Fibroblast of gingiva (primary cell): ENCODE measurements around the gene JPH4.

Source experiments
- DNase-seq: peaks from one replicate; pipeline ENCODE4 v3.0.0-alpha.2; 2011; ENCODE audit warnings: low read depth

JPH4 gene

GRCh38 chr14:23579739-23580138, 1.1 kb upstream of the JPH4 start:
- DNase-seq = no peak

GRCh38 chr14:23579311-23579630, 681 bp upstream of the JPH4 start:
- no peak for DNase-seq

DNA sequence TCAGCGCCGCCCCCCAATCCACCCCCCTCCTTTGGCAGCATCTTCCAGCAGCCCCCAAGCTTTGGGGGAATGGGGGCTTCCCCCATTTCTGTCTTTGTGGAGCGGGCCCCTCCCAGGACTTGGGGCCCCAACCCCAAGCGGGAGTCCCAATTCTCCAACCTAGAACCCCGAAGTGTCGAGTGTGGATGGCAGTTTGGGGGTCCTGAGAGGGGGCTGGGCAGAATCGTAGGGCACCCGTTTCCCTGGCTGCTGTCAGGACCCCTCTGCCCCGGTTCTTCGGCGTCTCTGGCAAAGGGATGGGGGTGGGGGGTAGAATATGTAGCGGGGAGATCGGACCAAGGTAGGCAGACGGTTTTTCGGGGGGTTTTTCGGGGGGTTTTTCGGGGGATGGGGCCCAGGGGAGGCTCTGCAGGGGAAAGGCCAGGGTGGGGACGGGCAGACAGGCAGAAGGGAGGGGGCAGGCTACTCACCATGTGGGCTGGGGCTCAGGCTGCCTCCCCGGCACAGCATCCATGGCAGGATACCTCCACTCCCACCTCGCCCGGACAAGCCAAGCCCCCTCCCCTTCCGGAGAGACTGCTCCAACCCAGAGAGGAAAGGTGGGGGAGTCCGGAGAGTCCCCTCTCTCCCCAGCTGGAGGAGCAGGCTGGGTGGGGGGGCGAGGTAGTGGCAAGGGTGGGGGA, 739 bp downstream of the JPH4 start:
- DNase-seq = no peak

- DNase-seq = no peak
Observed at GRCh38 chr14:23577004-23577681, 1.4 kb downstream of the JPH4 start.

DNA sequence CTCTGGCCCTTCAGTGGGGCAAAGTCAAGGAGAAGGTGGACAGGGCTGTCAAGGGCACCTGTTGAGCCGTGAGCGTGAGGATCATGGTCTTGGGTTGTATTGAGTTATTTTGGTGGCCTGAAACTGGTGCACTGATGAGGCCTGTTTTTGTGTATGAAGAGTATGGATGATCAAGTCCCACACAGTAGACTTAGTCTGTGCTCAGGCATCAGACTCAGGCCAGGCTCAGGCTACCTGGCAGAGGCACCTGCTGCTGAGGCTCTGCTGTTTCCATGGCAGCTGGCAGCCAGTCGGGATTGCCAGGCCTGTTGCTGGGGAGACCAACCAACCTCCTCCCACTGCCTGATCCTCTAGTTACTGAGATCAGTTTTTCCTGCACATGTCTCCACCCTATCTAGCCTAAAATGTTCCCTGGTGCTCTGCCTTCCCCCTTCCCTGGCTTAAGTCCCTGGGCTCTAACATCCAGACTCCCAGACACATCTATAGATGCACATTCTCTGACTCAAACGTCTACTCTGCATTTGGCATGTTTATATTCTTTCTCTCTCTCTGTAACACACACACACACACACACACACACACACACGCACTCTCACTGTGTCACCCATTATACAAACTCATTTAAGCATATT, 5.1 kb downstream of the JPH4 start:
- DNase-seq = no peak

DNA sequence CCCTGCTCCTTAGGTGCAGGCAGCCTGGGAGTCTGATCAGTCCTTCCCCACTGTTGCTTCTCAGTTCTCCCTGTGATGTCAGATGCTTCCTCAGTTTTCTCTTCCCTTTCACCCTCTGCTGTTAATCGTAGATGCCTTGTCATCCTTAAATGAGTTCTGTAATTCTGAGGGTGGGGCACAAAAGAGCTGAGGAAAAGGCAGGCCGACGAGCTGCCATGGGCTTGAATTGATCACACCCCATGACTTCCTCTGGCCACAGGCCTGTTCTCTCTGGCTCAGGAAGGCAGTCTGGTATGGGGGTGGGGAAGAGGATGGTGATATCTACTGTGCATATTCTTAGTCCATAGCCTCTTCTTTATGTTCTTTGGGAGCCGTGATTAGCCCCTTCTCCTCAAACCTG, 5.8 kb downstream of the JPH4 start:
- no peak for DNase-seq

- DNase-seq = no peak
Observed at GRCh38 chr14:23572524-23572828, 6.1 kb downstream of the JPH4 start.

GRCh38 chr14:23571701-23572523, 6.7 kb downstream of the JPH4 start:
- DNase-seq = no peak

DNA sequence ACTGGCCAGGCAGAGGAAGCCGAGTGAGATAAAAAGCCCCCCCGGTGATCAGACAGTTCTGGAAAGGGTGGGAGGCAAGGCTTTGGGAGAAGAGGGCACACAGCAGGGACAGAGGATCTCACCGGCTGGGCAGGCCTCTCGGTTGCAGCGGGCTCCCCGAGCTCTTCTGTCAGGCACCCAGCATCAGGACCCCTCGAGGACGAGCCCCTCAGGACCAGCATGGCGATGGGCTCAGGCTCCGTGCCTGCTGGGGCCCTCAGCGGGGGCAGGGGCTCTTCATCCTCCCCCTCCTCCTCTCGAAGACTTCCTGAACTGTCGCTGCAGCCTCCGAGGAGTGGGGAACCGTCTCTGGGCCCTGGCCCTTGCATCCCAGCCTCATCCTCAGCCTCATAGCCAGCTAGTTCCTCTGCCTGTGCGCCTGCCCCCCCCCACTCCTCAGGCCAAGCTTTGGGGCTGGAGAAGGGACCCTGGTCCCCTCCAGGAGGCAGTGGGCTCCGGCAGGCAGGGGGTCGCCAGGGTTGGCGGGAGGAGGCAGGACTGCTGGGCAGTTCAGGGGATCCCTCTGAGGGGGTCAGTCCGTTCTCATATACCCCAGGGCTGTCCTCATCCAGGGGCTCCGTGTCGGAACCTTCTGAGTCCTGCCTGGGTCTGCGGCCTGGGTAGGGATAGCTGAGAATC, 7.6 kb downstream of the JPH4 start:
- no peak for DNase-seq

GRCh38 chr14:23569443-23570151, 9.0 kb downstream of the JPH4 start:
- no peak for DNase-seq

DNA sequence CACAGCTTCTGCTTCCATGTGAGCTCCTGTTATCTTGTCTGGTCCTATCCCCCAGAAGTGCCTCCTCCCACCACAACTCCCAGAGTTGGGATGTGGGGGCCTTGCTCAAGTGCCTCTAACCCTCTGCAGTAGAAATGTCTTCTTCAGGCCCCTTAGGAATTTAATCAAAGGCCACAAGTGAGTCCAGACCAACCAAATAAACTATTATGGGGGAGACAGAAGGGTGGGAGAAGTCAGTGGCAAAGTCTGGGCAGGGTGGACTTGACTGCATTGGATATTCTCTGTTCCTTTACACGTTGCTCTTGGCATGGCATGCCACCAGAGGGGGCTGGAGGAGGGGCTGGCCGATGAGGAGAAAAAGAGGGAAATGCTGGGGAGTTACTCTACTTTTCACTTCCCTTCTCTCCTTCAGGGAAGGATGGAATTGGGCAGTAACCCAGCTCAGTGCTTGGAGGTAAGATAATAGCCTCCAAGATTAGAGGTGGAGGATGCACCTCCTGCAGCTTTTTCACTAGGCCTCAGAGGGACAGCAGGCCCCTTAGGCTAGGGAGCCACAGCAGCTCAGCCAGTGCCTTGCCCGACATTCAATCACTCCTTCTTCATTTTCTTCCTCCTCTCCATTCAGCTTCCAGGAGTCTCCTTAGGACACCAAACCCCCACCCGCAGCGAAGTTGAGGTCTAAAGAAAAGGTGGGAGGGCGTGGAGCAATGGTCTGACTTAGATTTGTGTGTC, 9.8 kb downstream of the JPH4 start:
- no peak for DNase-seq

- no peak for DNase-seq
Observed at GRCh38 chr14:23568021-23568599, 10.5 kb downstream of the JPH4 start.

DNA sequence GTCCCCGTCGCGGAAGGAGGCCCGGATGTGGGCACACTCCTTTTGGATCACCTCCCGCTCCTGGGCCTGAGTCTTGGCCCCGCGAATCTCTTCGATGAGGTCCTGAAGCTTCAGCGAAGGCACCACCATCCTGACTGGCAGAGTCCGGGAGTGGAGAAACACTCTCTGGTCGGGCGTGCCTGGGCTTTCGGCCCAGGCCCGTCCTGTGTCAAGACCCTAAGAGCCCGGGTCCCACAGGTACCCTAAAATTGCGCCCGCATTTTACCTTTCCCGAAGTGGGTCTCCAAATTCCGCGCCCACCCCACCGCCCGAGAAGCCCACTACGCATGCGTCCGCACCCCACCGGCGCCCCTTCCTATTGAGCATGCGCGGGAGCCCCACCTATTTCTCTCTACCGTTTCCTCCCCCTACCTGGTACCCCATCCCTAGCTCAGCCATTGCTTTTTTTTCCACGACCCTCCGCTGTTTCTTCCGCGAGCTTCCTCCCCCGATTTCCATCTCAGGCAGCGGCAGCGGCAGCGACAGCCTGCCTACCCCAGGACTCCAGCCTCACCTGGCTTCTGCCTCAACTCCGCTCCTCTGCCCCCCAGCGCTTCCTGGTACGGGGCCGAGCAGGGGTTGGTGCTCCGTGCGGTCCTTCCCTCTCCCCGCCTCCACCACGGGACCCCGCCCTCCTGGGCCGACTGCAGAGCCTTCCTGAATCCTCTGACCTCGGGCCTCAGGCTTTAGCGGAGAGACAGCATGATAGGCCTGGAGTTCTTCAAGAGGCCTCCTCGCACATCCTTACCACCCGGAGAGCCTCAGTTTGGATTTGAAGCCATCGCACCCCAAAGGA, 11.2 kb downstream of the JPH4 start, which contains the start of gene AP1G2:
Gene AP1G2 (minus strand): TSS at position 606 of the 835 bp plus-strand sequence. CDS start 477 bp downstream, at position 129.
- DNase-seq = peak; percentile 60

DNA sequence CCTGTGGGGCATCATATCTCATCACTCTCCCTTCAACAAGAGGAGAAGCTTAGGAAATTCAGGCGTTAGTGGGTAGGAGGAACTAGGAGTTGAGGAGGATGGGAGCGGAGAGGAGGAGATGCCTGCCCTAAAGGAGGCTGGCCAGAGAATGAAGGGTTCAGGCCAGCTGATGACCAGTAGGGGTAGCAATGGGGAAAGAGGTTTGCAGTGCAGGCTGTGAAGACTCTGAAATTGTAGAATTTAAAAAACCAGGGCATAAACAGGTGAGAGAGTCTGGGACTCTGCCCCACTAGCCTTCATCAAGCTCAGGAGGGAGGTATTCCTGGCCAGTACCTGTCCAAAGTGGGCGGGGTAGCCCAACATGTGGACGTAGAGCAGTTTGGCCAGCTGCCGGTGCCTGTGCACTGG, 11.8 kb downstream of the JPH4 start:
- DNase-seq = no peak

DNA sequence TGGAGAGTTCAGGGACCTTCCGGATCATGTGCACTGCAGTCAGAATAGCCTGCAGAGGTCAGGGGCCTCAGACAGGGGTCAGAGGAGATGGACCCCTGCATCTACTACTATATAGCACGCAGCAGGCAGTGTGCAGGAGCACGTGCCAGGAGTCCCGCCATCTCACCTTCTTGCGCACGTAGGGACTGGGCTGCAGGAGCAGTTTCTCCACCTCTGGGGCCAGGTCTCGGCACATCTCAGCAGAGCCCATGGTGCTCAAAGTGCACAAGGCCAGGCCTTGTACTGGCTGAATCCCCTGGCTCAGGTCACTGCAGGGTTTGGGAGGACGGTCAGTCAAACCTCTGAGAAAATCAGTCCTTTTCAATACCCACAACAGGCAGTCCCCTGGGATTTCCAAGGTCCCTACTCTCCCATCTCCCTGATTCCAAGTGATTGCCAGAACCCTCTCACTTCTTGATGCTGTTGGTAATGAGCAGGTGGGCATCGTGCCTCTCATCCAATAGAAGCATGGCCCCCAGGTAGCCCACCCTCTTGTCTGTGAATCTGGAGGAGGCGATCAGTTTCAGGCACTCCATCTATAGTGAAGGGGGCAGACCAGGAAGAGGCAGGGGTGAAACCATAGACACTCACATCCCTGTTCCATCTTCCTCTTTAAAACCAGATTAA, 12.3 kb downstream of the JPH4 start:
- no peak for DNase-seq

GRCh38 chr14:23565626-23566025, 13.0 kb downstream of the JPH4 start:
- no peak for DNase-seq

- no peak for DNase-seq
Observed at GRCh38 chr14:23564876-23565275, 13.7 kb downstream of the JPH4 start.

- DNase-seq = no peak
Observed at GRCh38 chr14:23564181-23564812, 14.3 kb downstream of the JPH4 start.
